HPDE6-E6E7 (cell line): ENCODE data around the gene GPATCH11.

ENCODE experiments used
- DNase-seq: peaks from one replicate; pipeline ENCODE4 v3.0.0; 2011; ENCODE audit warnings: missing footprints; ENCODE audit errors: extremely low spot score

The GPATCH11 gene

GRCh38 chr2:37105150-37105549 is 20.8 kb downstream of the GPATCH11 start:
- no peak for DNase-seq

DNA sequence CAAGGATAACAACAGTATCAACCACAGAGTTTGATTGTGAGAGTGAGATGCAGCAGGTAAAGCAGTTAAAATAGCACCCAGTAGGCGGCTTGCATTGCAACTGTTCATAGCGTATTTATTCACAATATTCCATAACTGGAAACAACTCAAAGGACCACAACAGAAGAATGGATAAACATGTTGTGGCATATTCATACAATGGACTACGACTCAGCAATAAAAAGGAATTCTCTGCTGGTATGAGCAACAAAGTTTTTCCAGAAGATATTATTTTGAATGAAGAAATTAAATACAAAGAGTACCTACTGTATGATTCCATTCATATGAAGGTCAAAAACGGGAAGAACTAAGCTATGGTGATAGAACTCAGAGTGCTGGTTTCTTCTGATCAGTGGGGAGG is 25.2 kb downstream of the GPATCH11 start:
- no peak for DNase-seq

- peak; percentile 19 for DNase-seq
These were observed 26.2 kb downstream of the GPATCH11 start for GRCh38 chr2:37110306-37111212.

GRCh38 chr2:37111958-37112357 is 27.6 kb downstream of the GPATCH11 start:
- no peak for DNase-seq

DNA sequence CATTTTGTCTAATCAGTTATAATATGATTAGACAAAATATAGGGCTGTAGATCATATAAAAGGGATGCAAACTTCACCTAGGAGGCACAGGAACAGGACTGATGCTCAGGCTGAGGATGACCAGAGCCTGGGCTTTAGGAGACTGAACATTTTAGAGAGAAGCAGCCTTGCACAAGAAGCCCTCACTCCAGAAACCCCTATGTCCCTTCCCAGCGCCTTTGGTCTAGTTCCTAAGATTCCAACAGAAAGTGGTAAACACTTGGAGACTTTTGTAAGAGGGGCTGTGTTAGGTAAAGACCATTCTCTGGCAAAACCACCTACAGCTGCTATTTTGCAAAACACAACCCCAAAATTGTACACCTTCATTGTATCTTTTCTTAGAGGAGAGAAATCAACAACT is 33.2 kb downstream of the GPATCH11 start:
- no peak for DNase-seq

DNA sequence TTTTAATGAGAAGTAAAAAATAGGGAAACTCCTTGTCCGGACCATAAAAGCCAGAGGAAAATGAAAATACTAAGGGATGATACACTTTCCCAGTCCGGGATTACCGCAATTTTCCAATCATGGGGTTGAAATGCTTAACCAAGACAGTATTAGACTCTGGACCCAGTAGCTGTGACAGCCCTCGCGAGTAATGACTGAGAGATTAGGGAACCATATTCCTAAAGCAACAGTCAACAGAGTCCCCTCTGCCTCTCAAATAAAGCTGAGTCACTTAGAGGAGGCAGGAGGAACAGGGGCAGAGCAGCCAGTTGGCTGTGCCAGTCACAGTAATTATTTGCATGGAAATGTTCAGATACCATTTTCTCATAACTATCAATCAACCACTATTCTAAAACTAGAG is 34.8 kb downstream of the GPATCH11 start:
- DNase-seq: no peak

DNA sequence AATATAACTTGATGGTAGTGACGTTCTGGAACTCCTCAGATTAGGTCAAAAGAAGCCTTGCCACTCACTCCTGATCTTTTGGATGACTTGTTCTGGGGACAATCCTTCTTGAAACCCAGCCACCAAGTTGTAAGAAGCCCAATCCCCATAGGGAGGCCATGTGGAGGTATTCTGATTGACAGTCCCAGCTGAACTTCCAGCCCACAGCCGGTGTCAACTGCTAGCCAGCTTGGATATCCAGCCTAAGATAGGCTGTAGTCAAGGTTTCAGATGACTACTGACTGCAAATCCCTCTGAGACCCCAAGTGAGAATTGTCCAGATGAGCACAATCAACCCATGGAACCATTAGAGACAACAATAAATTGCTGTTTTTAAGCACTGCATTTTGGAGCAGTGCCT is 41.1 kb downstream of the GPATCH11 start:
- DNase-seq: no peak

DNA sequence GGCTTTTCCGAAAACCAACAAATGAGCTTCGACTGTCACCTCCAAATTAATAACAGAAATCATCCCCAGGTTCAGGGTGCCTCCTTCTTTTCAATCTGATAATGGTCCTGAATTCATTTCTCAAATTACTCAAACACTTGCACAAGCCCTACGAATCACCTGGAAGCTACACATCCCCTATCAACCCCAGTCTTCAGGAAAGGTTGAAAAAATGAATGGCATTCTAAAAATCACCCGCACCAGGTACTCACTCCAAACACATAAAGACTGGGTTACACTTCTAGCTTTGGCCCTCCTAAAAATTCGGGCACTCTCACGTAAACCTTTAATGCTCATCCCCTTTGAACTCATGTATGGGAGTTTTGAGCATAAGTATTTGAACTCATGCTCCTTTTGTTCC is 48.6 kb downstream of the GPATCH11 start:
- DNase-seq: no peak

DNA sequence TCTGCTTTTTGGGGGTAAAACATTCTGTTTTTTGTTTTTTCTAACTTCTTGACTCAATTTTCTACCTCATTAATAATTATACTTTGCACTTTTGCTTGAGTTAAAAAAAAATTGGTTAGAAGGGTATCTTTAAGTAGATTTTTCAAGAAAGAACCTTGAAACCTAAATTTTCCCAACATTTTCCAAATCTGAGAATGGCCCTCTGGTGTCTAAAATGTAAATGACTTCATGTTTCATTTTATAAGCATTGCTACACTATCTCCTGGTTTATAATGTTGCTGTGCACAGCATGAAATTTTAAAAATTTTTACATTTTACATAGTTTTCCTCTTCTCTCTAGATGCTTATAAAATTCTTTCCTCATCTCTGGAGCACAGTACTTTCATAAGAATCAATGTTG is 58.2 kb downstream of the GPATCH11 start:
- DNase-seq: no peak

DNA sequence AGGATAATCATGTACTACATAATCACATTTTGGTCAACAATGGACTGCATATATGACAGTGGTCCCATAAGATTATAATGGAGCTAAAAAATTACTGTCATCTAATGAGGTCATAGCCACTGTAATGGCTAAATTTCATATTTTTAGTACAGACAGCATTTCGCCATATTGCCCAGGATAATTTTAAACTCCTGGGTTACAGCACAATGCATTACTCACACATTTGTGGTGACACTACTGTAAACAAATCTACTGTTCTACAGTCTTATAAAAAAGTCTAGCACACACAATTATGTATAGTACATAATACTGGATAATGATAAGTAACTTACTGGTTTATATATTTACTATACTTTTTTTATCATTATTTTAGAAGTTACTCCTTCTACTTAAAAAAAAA is 59.7 kb downstream of the GPATCH11 start:
- DNase-seq: no peak

- no peak for DNase-seq
These were observed 61.7 kb downstream of the GPATCH11 start for GRCh38 chr2:37146062-37146461.

DNA sequence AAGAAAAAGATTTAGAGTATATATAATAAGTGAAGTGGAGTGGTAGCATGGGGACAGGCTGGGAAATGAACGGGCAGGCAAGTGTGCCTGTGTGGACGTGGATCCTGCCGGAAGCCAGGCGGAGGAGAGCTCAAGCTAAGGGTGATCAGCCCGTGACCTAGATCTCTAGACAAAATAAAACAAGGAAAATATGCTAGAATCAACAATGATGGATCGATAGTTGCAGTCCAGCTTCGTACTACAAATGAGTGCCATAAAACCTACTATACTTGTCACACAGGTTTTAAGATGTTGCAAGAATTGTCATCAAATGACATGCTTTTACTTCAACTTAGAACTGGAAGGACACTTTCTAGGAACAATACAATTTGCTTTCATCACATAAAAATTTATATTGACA is 64.0 kb downstream of the GPATCH11 start:
- DNase-seq: no peak
